H1 (cell line): ENCODE data around the gene IKZF3. TPM values are rescaled to one million over a fixed set of nuclear protein-coding genes. Genes with fewer than 3 reads are reported as not detected.

Source experiments
- CBX8 ChIP-seq: fragments of 300-800, 300-1000 bp; sonication (generic); IDR thresholded peaks from 2 replicates; pipeline ENCODE4 v1.7.1; 2016; ENCODE audit warnings: low read depth, low read length, borderline replicate concordance
- HDAC2 ChIP-seq, 2 experiments: fragments of 300-600 bp in 1 of 2; sonication (generic) in 1 of 2; IDR thresholded peaks; 2 replicates each; pipeline ENCODE4 v1.6.1; 2011 to 2012; ENCODE audit warnings: low read depth in 2 of 2, low read length in 2 of 2, mild to moderate bottlenecking in 2 of 2, moderate library complexity in 2 of 2, borderline replicate concordance in 1 of 2, inconsistent platforms in 1 of 2
- SRF ChIP-seq: IDR thresholded peaks from 2 replicates; pipeline ENCODE4 v1.6.1; 2011; ENCODE audit warnings: mild to moderate bottlenecking, low read depth, low read length, moderate library complexity
- TBP ChIP-seq: IDR thresholded peaks from 2 replicates; pipeline ENCODE4 v1.6.1; 2011; ENCODE audit warnings: low read depth, low read length, improper control_type of control experiment
- polyA plus RNA-seq, 7 experiments: library from polyadenylated mRNA; depleted of rRNA in 3 of 7; stranded (reverse) in 5 of 7; unstranded in 2 of 7; fragments of >200 nt in 5 of 7; fragments of 200-250 nt in 2 of 7; gene quantifications; 1 replicate in 5 of 7; 2 replicates in 1 of 7; 4 replicates in 1 of 7; pipeline versions ENCODE4 v1.2.1 to v1.2.3, GENCODE V29; 2011 to 2013; ENCODE audit warnings: missing spikeins in 2 of 7, mixed read lengths in 2 of 7
- total RNA-seq: library from RNA; stranded (reverse); fragmentation: NEBNext Ultra II Directional; extraction: Animal tissue kit (Norgen Biotek cat#: 25700); gene quantifications from 2 replicates; pipeline ENCODE4 v1.2.1, GENCODE V29; 2021

The IKZF3 gene
- total and polyA plus RNA-seq, 2 of the 8 experiments (the other 6 are each of a cell fraction or from before 2014, with no cell fraction given) = 0.23 to 0.56 TPM

- TF ChIP-seq TBP = no peak
- TF ChIP-seq HDAC2 (IDR thresholded peaks at IDR 0.05; ENCODE audit: borderline replicate concordance in 1 of 2, low read depth in 2 of 2, low read length in 2 of 2) = peak in 1 of 2 experiments; percentile 84; a peak in 2 of 4 replicates
- no peak for TF ChIP-seq CBX8
- TF ChIP-seq SRF = no peak
Observed at GRCh38 chr17:39751016-39751543, 113.0 kb downstream of the IKZF3 start (continued).
